ENCODE results near the gene CTIF.

CTIF gene

GRCh38 chr18:48898521-48898920, 359.7 kb downstream of the CTIF start:
- no peak for DNase-seq
- H3K4me3 Mint-ChIP-seq: no peak overlapping the region
- peaks cover 10% of the 10 kb centered on the region for H3K27me3 Mint-ChIP-seq (ENCODE audit: low read depth, poor library complexity)
- H3K36me3 Mint-ChIP-seq (ENCODE audit: low read depth): peaks cover 4% of the 10 kb centered on the region
- no peak overlapping the region for H3K27ac Mint-ChIP-seq
- peaks cover 24% of the 10 kb centered on the region for H3K4me1 Mint-ChIP-seq
- H3K9me3 Mint-ChIP-seq: peaks cover 7% of the 10 kb centered on the region
- TF ChIP-seq CTCF (IDR thresholded peaks at IDR 0.05): no peak

GRCh38 chr18:48899558-48900174, 360.8 kb downstream of the CTIF start:
- no peak for DNase-seq
- no peak for TF ChIP-seq CTCF (IDR thresholded peaks at IDR 0.05)
- H3K4me1 Mint-ChIP-seq: peaks cover 20% of the 10 kb centered on the region
- peaks cover 13% of the 10 kb centered on the region for H3K36me3 Mint-ChIP-seq (ENCODE audit: low read depth)
- H3K27me3 Mint-ChIP-seq (ENCODE audit: low read depth, poor library complexity): peaks cover 14% of the 10 kb centered on the region
- H3K27ac Mint-ChIP-seq: no peak overlapping the region
- peaks cover 16% of the 10 kb centered on the region for H3K9me3 Mint-ChIP-seq
- H3K4me3 Mint-ChIP-seq: no peak overlapping the region

- Mint-ChIP-seq H3K27me3 (ENCODE audit: low read depth, poor library complexity) (peaks cover 18% of the 10 kb centered on the region), H3K9me3 (peaks cover 24% of the 10 kb centered on the region), H3K4me1 (peaks cover 14% of the 10 kb centered on the region), H3K27ac (no peak overlapping the region), H3K4me3 (no peak overlapping the region), H3K36me3 (ENCODE audit: low read depth) (peaks cover 13% of the 10 kb centered on the region)
- no peak for DNase-seq
- TF ChIP-seq CTCF (IDR thresholded peaks at IDR 0.05): no peak
These were observed 361.6 kb downstream of the CTIF start for GRCh38 chr18:48900469-48900868.

GRCh38 chr18:48901145-48902022, 362.6 kb downstream of the CTIF start:
- no peak for TF ChIP-seq CTCF (IDR thresholded peaks at IDR 0.05)
- Mint-ChIP-seq H3K4me1 (peaks cover 9% of the 10 kb centered on the region), H3K27me3 (ENCODE audit: low read depth, poor library complexity) (peaks cover 18% of the 10 kb centered on the region), H3K36me3 (ENCODE audit: low read depth) (peaks cover 13% of the 10 kb centered on the region), H3K4me3 (no peak overlapping the region), H3K9me3 (peaks cover 33% of the 10 kb centered on the region), H3K27ac (no peak overlapping the region)
- no peak for DNase-seq

- no peak for DNase-seq
- no peak overlapping the region for H3K4me3 Mint-ChIP-seq
- peaks cover 1% of the 10 kb centered on the region for H3K4me1 Mint-ChIP-seq
- peaks cover 36% of the 10 kb centered on the region for H3K9me3 Mint-ChIP-seq
- no peak for TF ChIP-seq CTCF (IDR thresholded peaks at IDR 0.05)
- H3K27ac Mint-ChIP-seq: no peak overlapping the region
- peaks cover 18% of the 10 kb centered on the region for H3K27me3 Mint-ChIP-seq (ENCODE audit: low read depth, poor library complexity)
- peaks cover 13% of the 10 kb centered on the region for H3K36me3 Mint-ChIP-seq (ENCODE audit: low read depth)
These were observed 363.4 kb downstream of the CTIF start for GRCh38 chr18:48902023-48902855.
